DMS 273 (cell line): ENCODE measurements around the gene MGMT.

Source experiments
- DNase-seq: peaks from one replicate; lab custom pipeline; 2025; ENCODE audit not compliant: unreplicated experiment; lab: John Stamatoyannopoulos, UW

Gene MGMT

GRCh38 chr10:129787557-129787956, 320.5 kb downstream of the MGMT start:
- DNase-seq: no peak

- DNase-seq: no peak
Observed at GRCh38 chr10:129788215-129788614, 321.2 kb downstream of the MGMT start.

GRCh38 chr10:129790715-129791446, 323.8 kb downstream of the MGMT start:
- peak; percentile 27 for DNase-seq

GRCh38 chr10:129792141-129792540, 325.1 kb downstream of the MGMT start:
- peak; percentile 78 for DNase-seq

- no peak for DNase-seq
Observed at GRCh38 chr10:129792864-129793263, 325.8 kb downstream of the MGMT start.

GRCh38 chr10:129793479-129793878, 326.4 kb downstream of the MGMT start:
- no peak for DNase-seq

- DNase-seq: no peak
Observed at GRCh38 chr10:129793996-129794395, 327.0 kb downstream of the MGMT start.

- no peak for DNase-seq
Observed at GRCh38 chr10:129796710-129797420, 329.8 kb downstream of the MGMT start.

- peak; percentile 59 for DNase-seq
Observed at GRCh38 chr10:129799942-129800341, 332.9 kb downstream of the MGMT start.

GRCh38 chr10:129800796-129801340, 333.8 kb downstream of the MGMT start:
- DNase-seq: peak; percentile 38

GRCh38 chr10:129807211-129807610, 340.2 kb downstream of the MGMT start:
- DNase-seq: no peak

- DNase-seq: no peak
Observed at GRCh38 chr10:129808092-129808983, 341.3 kb downstream of the MGMT start.

GRCh38 chr10:129809431-129809830, 342.4 kb downstream of the MGMT start:
- DNase-seq: no peak

GRCh38 chr10:129809841-129810240, 342.8 kb downstream of the MGMT start:
- no peak for DNase-seq

GRCh38 chr10:129811208-129811607, 344.2 kb downstream of the MGMT start:
- DNase-seq: no peak

GRCh38 chr10:129812398-129812797, 345.4 kb downstream of the MGMT start:
- no peak for DNase-seq

- DNase-seq: no peak
Observed at GRCh38 chr10:129814681-129815646, 347.9 kb downstream of the MGMT start.

GRCh38 chr10:129815898-129816655, 349.0 kb downstream of the MGMT start:
- no peak for DNase-seq

GRCh38 chr10:129816656-129817045, 349.6 kb downstream of the MGMT start:
- DNase-seq: no peak
